BLaER1 (cell line): Measurements from ENCODE around the gene SPARCL1.
"Not testable (repeated sequence)": the region's sequence is repeated elsewhere in the genome, so short reads cannot be mapped to it uniquely, and the experiment has no call there.

ENCODE experiments used
- H3K27ac ChIP-seq: shearing (Covaris generic); formaldehyde crosslinking; 2 replicates; pipeline ENCODE4 v1.8.1; 2022
- H3K27me3 ChIP-seq: shearing (Covaris generic); formaldehyde crosslinking; 2 replicates; pipeline ENCODE4 v1.8.1; 2022
- H3K36me3 ChIP-seq: shearing (Covaris generic); formaldehyde crosslinking; 2 replicates; pipeline ENCODE4 v1.8.1; 2022
- H3K4me1 ChIP-seq: shearing (Covaris generic); formaldehyde crosslinking; 2 replicates; pipeline ENCODE4 v1.8.1; 2022
- H3K4me2 ChIP-seq: shearing (Covaris generic); formaldehyde crosslinking; 2 replicates; pipeline ENCODE4 v1.8.1; 2022
- H3K4me3 ChIP-seq: shearing (Covaris generic); formaldehyde crosslinking; 2 replicates; pipeline ENCODE4 v1.8.1; 2022
- H3K9ac ChIP-seq: shearing (Covaris generic); formaldehyde crosslinking; 2 replicates; pipeline ENCODE4 v1.8.1; 2022
- H3K9me3 ChIP-seq: shearing (Covaris generic); formaldehyde crosslinking; 2 replicates; pipeline ENCODE4 v1.8.1; 2022
- H4K20me1 ChIP-seq: shearing (Covaris generic); formaldehyde crosslinking; 2 replicates; pipeline ENCODE4 v1.8.1; 2022
- Cebpa-rat ChIP-seq: shearing (Covaris generic); IDR thresholded peaks from 2 replicates; pipeline ENCODE4 v1.8.1; 2022

Gene SPARCL1, protein sequence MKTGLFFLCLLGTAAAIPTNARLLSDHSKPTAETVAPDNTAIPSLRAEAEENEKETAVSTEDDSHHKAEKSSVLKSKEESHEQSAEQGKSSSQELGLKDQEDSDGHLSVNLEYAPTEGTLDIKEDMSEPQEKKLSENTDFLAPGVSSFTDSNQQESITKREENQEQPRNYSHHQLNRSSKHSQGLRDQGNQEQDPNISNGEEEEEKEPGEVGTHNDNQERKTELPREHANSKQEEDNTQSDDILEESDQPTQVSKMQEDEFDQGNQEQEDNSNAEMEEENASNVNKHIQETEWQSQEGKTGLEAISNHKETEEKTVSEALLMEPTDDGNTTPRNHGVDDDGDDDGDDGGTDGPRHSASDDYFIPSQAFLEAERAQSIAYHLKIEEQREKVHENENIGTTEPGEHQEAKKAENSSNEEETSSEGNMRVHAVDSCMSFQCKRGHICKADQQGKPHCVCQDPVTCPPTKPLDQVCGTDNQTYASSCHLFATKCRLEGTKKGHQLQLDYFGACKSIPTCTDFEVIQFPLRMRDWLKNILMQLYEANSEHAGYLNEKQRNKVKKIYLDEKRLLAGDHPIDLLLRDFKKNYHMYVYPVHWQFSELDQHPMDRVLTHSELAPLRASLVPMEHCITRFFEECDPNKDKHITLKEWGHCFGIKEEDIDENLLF

DNA sequence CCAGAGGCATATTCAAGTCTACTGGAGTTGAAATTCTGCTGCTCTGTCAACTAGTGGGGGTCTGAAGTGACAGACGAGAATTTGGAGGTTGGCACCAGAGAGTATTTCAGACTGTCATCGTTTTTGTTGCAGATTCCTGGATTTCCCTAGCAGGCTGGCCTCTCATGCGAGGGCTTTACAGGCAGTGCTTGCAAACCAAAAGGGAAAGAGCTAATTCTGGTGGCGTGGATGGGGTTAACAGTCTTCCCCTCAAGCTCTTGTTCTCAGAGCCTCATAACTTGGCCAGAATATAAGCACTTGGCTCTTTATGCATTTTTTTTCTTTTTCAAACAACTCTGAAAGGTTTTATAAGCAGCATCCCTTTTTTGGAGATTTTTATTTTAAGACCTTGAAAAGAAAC, at the start of gene SPARCL1:
TSS of gene SPARCL1 (minus strand) at position 190 of the 400 bp plus-strand sequence. CDS start 29,802 bp downstream, outside the sequence.
- Histone ChIP-seq H3K27ac (no peak within 1 kb of the TSS), H3K4me1 (no peaks in the 10 kb centered on the region), H3K27me3 (no peaks in the 10 kb centered on the region), H3K9me3 (peaks cover 9% of the 10 kb centered on the region), H4K20me1 (no peaks in the 10 kb centered on the region), H3K36me3 (no peaks in the 10 kb centered on the region; the same call in 1 of the 2 replicates), H3K4me2 (no peak within 1 kb of the TSS), H3K9ac (no peak within 1 kb of the TSS), H3K4me3 (no peak within 1 kb of the TSS)
- TF ChIP-seq Cebpa-rat: no peak

DNA sequence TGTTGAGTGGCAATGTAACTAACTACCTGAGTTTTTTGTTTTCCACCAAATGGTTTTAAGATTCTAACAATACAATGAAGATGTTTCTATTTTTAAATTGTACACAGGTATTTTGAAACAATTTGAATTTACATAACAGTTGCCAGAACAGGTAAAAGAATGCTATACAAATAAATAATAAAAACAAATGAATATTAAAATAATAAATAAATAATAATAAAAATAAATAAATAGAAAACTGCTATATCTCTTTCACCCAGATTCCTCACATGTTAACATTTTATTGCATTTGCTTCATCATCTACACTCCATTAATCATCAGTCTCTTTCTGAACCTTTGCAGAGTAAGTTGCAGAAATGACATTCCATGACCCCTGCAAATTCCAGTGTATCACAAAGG, 46.8 kb upstream of the SPARCL1 start:
- no peaks in the 10 kb centered on the region for H3K36me3 ChIP-seq
- no peak overlapping the region for H3K4me2 ChIP-seq
- no peak overlapping the region for H3K9ac ChIP-seq
- no peaks in the 10 kb centered on the region for H4K20me1 ChIP-seq
- no peak overlapping the region for H3K4me3 ChIP-seq
- H3K4me1 ChIP-seq: no peaks in the 10 kb centered on the region
- no peaks in the 10 kb centered on the region for H3K27me3 ChIP-seq
- TF ChIP-seq Cebpa-rat: no peak
- H3K27ac ChIP-seq: no peak overlapping the region
- H3K9me3 ChIP-seq: no peaks in the 10 kb centered on the region

DNA sequence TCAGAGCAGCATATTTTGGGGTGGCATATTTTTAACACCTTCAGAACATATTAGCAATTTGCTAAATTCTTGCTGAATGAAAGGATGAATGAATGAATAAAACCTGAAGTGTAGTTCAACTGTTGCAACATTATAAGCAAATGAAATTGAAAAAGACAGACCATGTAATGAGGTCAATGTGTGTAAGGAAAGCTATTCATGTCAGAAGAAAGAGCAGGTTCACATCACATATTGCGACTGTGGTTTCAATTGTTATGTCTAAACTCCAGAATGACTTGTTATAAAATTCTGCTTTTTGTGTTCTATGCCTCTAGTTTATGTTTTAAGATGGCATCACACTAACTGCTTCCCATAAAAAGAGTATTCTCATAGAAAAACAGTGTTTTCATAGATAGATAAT, 46.2 kb upstream of the SPARCL1 start:
- Histone ChIP-seq H3K27me3 (no peaks in the 10 kb centered on the region), H3K36me3 (no peaks in the 10 kb centered on the region), H4K20me1 (no peaks in the 10 kb centered on the region), H3K9me3 (no peaks in the 10 kb centered on the region), H3K27ac (no peak overlapping the region), H3K4me2 (no peak overlapping the region), H3K4me3 (no peak overlapping the region), H3K4me1 (peaks cover 3% of the 10 kb centered on the region), H3K9ac (no peak overlapping the region)
- no peak for TF ChIP-seq Cebpa-rat

DNA sequence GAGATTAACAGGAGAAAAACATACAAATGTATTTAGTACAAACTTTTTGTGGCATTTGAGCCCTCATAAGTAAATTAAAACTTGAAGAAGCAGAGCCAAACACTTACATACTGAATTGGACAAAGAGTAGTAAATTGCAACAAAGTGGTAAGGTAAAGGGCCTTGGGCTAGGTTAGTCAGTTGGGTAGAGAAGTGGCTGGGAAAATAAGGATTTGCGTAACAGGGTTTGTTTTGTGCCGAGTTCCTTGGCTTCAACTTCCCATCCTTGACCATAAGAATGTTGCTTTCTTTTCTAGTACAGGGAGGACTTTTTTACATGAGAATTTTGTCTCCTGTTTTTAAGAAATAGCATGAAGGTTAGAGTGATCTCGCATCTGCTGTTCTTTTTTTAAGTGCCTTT, 45.8 kb upstream of the SPARCL1 start:
- Histone ChIP-seq H3K36me3 (no peaks in the 10 kb centered on the region), H3K27ac (no peak overlapping the region), H3K4me3 (no peak overlapping the region), H3K27me3 (no peaks in the 10 kb centered on the region), H3K9me3 (no peaks in the 10 kb centered on the region), H3K9ac (no peak overlapping the region), H4K20me1 (no peaks in the 10 kb centered on the region), H3K4me2 (no peak overlapping the region), H3K4me1 (peaks cover 5% of the 10 kb centered on the region)
- TF ChIP-seq Cebpa-rat: no peak

DNA sequence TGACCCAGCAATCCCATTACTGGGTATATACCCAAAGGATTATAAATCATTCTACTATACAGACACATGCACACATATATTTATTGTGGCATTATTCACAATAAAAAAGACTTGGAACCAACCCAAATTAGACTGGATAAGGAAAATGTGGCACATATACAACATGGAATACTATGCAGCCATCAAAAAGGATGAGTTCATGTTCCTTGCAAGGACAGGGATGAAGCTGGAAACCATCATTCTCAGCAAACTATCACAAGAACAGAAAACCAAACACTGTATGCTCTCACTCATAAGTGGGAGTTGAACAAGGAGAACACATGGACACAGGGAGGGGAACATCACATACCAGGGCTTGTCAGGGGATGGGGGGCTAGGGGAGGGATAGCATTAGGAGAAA, 45.2 kb upstream of the SPARCL1 start:
- not testable (repeated sequence) for H3K9ac ChIP-seq, H3K9me3 ChIP-seq, H3K27me3 ChIP-seq, H3K27ac ChIP-seq, H3K36me3 ChIP-seq, H3K4me2 ChIP-seq, H3K4me3 ChIP-seq, H3K4me1 ChIP-seq, H4K20me1 ChIP-seq

DNA sequence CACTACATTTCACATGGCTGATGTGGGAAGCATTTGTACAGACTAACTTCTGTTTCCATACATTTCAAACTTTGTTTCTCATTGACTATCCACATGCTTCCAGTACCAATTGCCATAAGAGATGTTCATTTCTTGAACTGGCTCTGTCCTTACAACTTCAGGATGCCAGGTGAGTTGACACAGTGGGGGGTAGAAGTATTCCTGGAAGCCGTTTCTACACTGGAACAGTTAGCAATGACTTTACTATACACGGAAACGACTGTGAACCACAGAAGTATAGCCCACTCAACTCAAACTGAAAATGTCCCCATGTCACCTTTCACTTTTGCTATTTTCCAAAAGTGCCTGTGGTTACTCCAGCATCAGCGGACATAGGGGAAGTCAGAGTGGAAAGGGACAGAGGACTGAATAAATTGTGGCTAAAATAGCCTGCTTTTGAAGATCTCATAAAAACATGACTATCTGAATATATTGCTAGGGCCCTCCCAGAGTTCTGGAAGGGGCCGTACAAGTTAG, 41.2 kb upstream of the SPARCL1 start:
- Histone ChIP-seq H3K27ac (no peak overlapping the region), H3K27me3 (no peaks in the 10 kb centered on the region), H3K36me3 (no peaks in the 10 kb centered on the region), H3K9me3 (no peaks in the 10 kb centered on the region), H3K4me2 (no peak overlapping the region), H4K20me1 (no peaks in the 10 kb centered on the region), H3K4me1 (peaks cover 5% of the 10 kb centered on the region), H3K4me3 (no peak overlapping the region), H3K9ac (no peak overlapping the region)
- no peak for TF ChIP-seq Cebpa-rat

DNA sequence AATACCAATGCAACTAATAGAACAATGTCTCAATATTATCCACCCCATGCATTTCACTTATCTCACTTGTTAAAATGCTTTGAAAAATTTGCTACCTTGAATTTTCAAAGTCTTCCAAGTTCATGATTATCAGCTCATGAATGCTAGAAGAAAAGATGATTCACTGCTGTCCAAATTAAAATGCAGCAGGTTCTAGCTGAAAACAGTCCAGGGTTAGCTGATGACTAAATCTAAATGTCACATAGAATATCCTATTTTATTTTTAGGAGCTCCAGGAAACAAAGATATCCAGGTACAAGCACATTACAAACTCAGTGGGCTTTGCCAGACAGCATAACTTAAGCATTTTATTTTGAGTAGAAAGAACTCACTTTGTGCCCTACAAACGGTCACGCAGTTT, 38.0 kb upstream of the SPARCL1 start:
- H3K36me3 ChIP-seq: no peaks in the 10 kb centered on the region
- H3K9ac ChIP-seq: no peak overlapping the region
- peaks cover 5% of the 10 kb centered on the region for H3K4me1 ChIP-seq
- H3K27ac ChIP-seq: no peak overlapping the region
- no peak overlapping the region for H3K4me3 ChIP-seq
- H3K4me2 ChIP-seq: no peak overlapping the region
- no peaks in the 10 kb centered on the region for H3K27me3 ChIP-seq
- H3K9me3 ChIP-seq: no peaks in the 10 kb centered on the region
- H4K20me1 ChIP-seq: no peaks in the 10 kb centered on the region
- no peak for TF ChIP-seq Cebpa-rat

DNA sequence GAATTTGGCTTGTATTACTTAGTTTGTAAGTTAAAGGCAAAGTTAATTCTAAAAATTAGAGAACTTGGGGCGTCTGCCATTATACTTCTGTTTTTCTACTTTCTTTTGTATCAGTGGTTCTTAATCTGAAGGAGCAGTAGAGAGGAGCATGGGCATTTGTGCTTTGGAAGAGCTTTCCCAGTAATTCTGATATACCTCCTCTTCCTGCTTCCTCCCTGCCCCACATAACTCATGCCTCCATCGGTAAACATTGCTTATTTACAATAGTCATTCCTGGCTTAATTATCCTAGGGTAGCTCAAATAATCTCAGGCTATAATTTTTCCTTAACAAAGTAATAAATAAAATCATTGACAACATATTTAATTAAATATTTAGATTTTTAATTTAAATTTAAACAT, 37.1 kb upstream of the SPARCL1 start:
- no peak for TF ChIP-seq Cebpa-rat
- Histone ChIP-seq H3K4me2 (no peak overlapping the region), H3K27me3 (no peaks in the 10 kb centered on the region), H4K20me1 (no peaks in the 10 kb centered on the region), H3K27ac (no peak overlapping the region), H3K9ac (no peak overlapping the region), H3K4me1 (peaks cover 5% of the 10 kb centered on the region), H3K36me3 (no peaks in the 10 kb centered on the region), H3K4me3 (no peak overlapping the region), H3K9me3 (peaks cover 5% of the 10 kb centered on the region; the same call in 1 of the 2 replicates)

DNA sequence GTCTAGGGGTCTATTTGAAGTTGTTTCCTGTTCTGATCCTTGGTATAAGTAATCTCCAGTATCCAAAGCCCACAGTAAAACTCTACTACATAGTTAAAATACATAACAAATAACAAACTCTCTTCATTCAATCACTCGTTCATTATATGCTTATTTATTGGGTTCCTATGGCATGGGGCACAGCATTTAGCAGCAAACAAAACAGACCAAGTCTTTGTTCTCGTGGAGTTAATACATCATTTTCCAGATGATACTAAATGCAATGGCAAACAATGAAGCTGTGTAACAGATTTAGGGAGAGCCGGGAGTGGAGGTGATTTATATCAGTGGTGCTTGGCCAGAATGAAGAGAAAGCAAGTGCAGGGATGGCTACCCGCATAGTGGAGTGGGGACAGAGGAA, 36.6 kb upstream of the SPARCL1 start:
- H3K4me1 ChIP-seq: peaks cover 7% of the 10 kb centered on the region
- no peaks in the 10 kb centered on the region for H3K27me3 ChIP-seq
- H4K20me1 ChIP-seq: no peaks in the 10 kb centered on the region
- no peak overlapping the region for H3K9ac ChIP-seq
- H3K4me2 ChIP-seq: no peak overlapping the region
- peaks cover 5% of the 10 kb centered on the region; the same call in 1 of the 2 replicates for H3K9me3 ChIP-seq
- TF ChIP-seq Cebpa-rat: no peak
- no peak overlapping the region for H3K4me3 ChIP-seq
- H3K36me3 ChIP-seq: no peaks in the 10 kb centered on the region
- H3K27ac ChIP-seq: no peak overlapping the region

DNA sequence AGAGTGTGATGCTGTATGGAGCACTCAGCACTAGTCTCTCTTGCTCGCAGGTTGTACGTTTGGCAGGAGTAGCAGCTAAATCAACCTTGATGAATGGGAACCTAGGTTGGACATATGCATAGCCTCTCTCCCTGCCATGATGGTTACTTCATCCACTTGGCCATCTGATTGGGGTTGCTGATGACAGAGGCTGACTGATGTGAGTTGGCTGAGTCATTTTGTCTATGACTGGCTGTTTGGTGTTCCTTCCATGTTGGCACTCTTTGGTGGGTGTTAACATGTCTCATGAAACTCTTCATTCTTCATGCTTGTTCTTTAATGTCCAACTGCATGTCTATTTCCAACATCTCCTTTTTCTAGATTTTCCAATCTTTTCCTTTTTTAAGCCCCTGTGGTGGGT, 31.6 kb upstream of the SPARCL1 start:
- Histone ChIP-seq H3K4me3 (no peak overlapping the region), H3K36me3 (no peaks in the 10 kb centered on the region), H4K20me1 (no peaks in the 10 kb centered on the region), H3K9me3 (peaks cover 5% of the 10 kb centered on the region; the same call in 1 of the 2 replicates), H3K27ac (no peak overlapping the region), H3K27me3 (no peaks in the 10 kb centered on the region), H3K4me1 (peaks cover 49% of the 10 kb centered on the region), H3K4me2 (no peak overlapping the region; the same call in 1 of the 2 replicates), H3K9ac (no peak overlapping the region)
- no peak for TF ChIP-seq Cebpa-rat
